Neural progenitor cell (in vitro differentiated cells): Measurements from ENCODE around the gene ZFP1.

Source experiments
- CTCF ChIP-seq: fragments of 200-600 bp; sonication (generic); IDR thresholded peaks from 2 replicates; pipeline ENCODE4 v1.5.1; 2017; ENCODE audit warnings: antibody characterized with exemption, mild to moderate bottlenecking
- EZH2 ChIP-seq: fragments of 200-600 bp; sonication (generic); IDR thresholded peaks from 2 replicates; pipeline ENCODE4 v1.6.1; 2017; ENCODE audit warnings: antibody characterized with exemption, mild to moderate bottlenecking, moderate library complexity
- EZH2phosphoT487 ChIP-seq: fragments of 200-600 bp; sonication (generic); IDR thresholded peaks from 2 replicates; pipeline ENCODE4 v1.6.1; 2017; ENCODE audit warnings: antibody characterized with exemption

- TF ChIP-seq CTCF = no peak
- no peak for TF ChIP-seq EZH2
- no peak for TF ChIP-seq EZH2phosphoT487
Measured at GRCh38 chr16:75219838-75220237, 71.5 kb downstream of the ZFP1 start.
